COLO668 (cell line): ENCODE data around the gene ENPEP.

Source experiments
- DNase-seq: peaks from one replicate; lab custom pipeline; 2025; ENCODE audit not compliant: unreplicated experiment; lab: John Stamatoyannopoulos, UW

ENPEP gene

GRCh38 chr4:110597582-110597981 is 121.6 kb downstream of the ENPEP start:
- no peak for DNase-seq

- DNase-seq = no peak
Observed at GRCh38 chr4:110602061-110602460, 126.1 kb downstream of the ENPEP start.

GRCh38 chr4:110605077-110605476 is 129.1 kb downstream of the ENPEP start:
- DNase-seq = no peak

- DNase-seq = no peak
Observed at GRCh38 chr4:110609044-110609750, 133.2 kb downstream of the ENPEP start.

GRCh38 chr4:110610620-110610939 is 134.6 kb downstream of the ENPEP start:
- no peak for DNase-seq

GRCh38 chr4:110610940-110611831 is 135.2 kb downstream of the ENPEP start:
- peak; percentile 69 for DNase-seq

GRCh38 chr4:110611968-110612447 is 136.1 kb downstream of the ENPEP start:
- DNase-seq = no peak

- no peak for DNase-seq
Observed at GRCh38 chr4:110612631-110613269, 136.8 kb downstream of the ENPEP start.

- DNase-seq = no peak
Observed at GRCh38 chr4:110613745-110614144, 137.8 kb downstream of the ENPEP start.

GRCh38 chr4:110614173-110614963 is 138.4 kb downstream of the ENPEP start:
- DNase-seq = no peak
